Measurements from ENCODE around the gene CPA2.

DNA sequence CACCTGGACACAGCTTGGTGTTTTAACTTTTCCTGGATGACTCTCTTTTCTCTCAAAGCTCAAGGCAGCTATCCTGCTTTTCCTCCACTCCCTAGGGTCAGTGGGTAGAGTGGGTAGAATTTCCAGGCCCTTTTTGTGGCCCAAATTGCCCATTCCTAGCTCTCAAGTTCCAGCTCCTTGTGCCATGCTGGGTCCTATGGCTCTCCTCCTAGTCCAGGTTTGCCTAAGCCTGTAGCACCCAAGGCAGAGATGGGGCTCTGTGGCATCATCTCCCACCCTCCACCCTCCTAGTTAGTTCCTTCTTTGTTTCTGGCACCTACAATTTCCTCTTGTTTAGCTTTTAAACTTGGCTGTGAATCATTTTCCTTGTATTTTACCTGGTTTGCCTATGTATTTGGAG is 36.0 kb downstream of the CPA2 start:
- TF ChIP-seq POLR2A (IDR thresholded peaks at IDR 0.05; ENCODE audit: low read depth, low read length) (no peak), TAF1 (IDR thresholded peaks at IDR 0.05; ENCODE audit: low read depth, low read length) (no peak), POLR2AphosphoS5 (IDR thresholded peaks at IDR 0.05; ENCODE audit: low read depth, low read length) (no peak)
